ENCODE data around the gene MEIOSIN.
A peak's percentile ranks its signal among the peaks of the same experiment; 100 is the strongest.
"Not testable (repeated sequence)": the region's sequence is repeated elsewhere in the genome, so short reads cannot be mapped to it uniquely, and the experiment has no call there.

The MEIOSIN gene

GRCh38 chr19:45733160-45733810 lies at the start of gene MEIOSIN:
TSS of gene MEIOSIN (plus strand) at chr19:45733439. CDS start at chr19:45735377, 1,938 bp downstream.
- no peak for DNase-seq

DNA sequence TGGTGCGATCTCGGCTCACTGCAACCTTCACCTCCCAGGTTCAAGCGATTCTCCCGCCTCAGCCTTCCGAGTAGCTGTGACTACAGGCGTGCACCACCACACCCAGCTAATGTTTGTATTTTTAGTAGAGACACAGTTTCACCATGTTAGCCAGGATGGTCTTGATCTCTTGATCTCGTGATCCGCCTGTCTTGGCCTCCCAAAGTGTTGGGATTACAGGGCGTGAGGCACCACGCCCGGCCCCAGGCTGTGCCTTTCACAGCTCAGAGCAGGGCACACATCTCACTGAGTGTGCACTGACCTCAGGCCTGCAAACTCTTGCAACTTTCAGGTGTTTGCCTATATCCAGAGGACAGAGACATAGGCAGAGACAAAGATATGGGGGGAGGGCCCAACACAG lies 48.2 kb upstream of the MEIOSIN start:
- DNase-seq = not testable (repeated sequence)

DNA sequence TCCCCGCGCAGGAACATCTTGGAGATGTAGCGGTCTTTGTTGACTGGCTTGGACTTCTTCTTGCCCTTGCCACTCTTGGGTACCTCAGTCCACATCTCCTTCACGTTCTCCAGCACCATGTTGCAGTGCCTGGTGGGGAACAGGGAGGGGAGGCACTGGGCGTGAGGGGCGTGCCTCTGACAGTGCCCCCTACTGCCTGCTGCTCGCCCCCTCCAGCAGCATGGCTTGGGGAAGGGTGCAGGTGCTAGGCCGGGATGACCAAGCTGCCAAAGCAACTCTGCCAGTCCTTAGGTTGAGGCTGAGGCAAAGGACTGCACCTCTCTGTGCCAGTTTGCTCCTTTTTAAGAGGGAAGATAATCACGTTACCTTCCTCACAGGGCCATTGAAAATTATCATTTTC lies 45.6 kb upstream of the MEIOSIN start:
- DNase-seq = no peak

- DNase-seq = peak; percentile 92
Measured at GRCh38 chr19:45691516-45692186, 41.6 kb upstream of the MEIOSIN start, which contains the start of gene SNRPD2. TSS of gene SNRPD2 (minus strand) at chr19:45691953. CDS start at chr19:45691888, 65 bp downstream.

GRCh38 chr19:45692187-45693105 lies 40.8 kb upstream of the MEIOSIN start, which contains the start of gene QPCTL:
TSS of gene QPCTL (plus strand) at chr19:45692666. CDS start at chr19:45692704, 38 bp downstream.
- DNase-seq = peak; percentile 100

DNA sequence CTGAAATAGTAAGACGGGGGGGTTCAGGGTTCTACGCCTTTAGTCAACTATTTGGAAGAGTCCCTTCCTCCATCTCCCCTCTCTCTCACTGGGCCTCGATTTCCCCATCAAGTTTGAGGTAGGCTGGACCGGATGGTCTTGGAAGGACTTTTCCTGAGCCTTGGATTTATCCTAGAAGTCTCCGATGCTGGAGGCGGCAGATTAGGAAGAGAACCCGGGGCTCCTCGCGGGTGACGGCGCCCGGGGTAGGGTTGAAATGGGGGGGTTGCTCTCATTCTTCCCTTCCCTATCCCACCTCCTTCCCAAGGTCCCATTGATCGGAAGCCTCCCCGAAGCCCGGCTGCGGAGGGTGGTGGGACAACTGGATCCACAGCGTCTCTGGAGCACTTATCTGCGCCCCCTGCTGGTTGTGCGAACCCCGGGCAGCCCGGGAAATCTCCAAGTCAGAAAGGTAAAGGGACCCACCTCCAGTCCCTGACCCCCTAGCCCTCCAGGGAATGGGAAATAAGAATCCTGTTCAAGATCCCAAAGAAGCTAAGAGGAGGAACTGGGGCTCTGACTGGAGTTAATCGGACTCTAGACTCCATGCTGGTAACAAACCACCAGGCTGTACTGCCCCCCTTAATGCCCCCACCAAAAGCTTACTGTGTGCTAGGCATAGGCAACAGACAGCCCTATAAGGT lies 40.0 kb upstream of the MEIOSIN start:
- peak; percentile 72 for DNase-seq

DNA sequence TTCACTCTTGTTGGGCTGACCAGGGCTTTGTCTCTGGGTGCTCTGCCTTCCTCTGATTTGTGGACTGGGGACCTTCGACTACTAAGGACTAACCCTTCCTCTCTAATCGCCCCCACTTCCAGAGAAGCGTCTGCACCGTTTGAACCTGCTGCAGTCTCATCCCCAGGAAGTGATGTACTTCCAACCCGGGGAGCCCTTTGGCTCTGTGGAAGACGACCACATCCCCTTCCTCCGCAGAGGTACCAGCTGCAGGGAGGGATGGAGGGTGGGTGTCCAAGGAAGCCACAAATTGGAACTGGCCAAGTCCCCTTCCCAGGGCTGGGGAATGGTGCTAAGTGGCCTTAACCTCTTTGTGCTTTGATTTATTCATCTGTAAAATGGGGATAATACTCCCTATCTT lies 31.6 kb upstream of the MEIOSIN start:
- DNase-seq = no peak

DNA sequence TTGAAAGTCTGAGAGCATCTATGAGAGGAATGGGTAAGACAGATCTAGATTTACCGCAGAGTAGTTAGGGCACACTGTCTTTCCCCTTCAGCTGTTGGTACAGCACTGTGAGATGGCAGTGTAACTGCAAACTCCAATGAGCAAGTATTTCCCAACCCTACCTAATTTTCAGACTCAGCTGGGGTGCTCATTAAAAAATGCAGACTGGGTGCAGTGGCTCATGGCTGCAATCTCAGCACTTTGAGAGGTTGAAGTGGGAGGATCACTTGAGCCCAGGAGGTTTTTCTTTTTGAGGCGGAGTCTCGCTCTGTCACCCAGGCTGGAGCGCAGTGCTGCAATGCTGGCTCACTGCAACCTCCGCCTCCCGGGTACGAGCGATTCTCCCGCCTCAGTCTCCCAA lies 28.1 kb upstream of the MEIOSIN start:
- no peak for DNase-seq

DNA sequence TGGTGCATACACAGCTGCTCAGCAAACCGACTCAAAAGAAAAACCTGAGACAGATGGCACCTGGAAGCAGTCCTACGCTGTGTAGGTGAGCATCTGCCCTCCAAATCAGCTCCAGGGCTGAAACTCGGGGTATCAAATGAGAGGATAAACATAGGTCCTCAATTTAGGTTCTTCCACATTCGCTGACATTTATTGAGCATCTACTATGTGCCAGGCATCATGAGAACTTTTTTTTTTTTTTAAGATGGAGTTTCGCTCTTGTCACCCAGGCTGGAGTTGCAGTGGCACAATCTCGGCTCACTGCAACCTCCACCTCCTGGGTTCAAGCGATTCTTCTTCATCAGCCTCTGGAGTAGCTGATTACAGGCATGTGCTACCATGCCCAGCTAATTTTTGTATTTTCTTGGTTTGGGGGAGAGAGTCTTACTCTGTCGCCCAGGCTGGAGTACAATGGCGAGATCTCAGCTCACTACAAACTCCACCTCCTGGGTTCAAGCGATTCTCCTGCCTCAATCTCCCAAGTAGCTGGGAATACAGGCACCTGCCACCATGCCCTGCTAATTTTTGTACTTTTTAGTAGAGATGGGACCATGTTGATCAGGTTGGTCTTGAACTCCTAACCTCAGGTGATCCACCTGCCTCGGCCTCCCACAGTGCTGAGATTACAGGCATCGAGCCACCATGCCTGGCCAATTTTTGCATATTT lies 27.4 kb upstream of the MEIOSIN start:
- DNase-seq = peak; percentile 37

- DNase-seq = no peak
Measured at GRCh38 chr19:45710356-45711130, 22.7 kb upstream of the MEIOSIN start.

- DNase-seq = no peak
Measured at GRCh38 chr19:45711851-45712698, 21.2 kb upstream of the MEIOSIN start.

DNA sequence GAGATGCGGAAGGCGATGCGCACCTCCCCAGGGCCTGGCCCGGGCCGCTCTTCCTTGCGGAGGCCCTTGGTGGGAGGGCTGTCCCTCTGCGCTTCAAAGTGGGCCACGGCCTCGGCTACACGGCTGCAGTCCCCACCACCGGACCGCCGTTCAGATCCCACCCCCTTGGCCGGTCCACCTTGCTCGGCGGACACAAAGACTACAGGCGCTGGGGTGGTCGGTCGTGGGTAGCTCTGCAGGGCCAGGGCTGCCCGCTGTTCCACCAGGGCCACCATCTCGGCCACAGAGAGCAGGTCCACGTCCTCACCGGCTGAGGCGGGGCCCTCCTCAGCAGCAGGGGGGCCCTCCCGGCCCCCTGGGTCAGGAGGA lies 20.6 kb upstream of the MEIOSIN start:
- DNase-seq = no peak

GRCh38 chr19:45713141-45713540 lies 20.1 kb upstream of the MEIOSIN start:
- no peak for DNase-seq

GRCh38 chr19:45715139-45715538 lies 18.1 kb upstream of the MEIOSIN start:
- no peak for DNase-seq

GRCh38 chr19:45716359-45717130 lies 16.7 kb upstream of the MEIOSIN start:
- no peak for DNase-seq

DNA sequence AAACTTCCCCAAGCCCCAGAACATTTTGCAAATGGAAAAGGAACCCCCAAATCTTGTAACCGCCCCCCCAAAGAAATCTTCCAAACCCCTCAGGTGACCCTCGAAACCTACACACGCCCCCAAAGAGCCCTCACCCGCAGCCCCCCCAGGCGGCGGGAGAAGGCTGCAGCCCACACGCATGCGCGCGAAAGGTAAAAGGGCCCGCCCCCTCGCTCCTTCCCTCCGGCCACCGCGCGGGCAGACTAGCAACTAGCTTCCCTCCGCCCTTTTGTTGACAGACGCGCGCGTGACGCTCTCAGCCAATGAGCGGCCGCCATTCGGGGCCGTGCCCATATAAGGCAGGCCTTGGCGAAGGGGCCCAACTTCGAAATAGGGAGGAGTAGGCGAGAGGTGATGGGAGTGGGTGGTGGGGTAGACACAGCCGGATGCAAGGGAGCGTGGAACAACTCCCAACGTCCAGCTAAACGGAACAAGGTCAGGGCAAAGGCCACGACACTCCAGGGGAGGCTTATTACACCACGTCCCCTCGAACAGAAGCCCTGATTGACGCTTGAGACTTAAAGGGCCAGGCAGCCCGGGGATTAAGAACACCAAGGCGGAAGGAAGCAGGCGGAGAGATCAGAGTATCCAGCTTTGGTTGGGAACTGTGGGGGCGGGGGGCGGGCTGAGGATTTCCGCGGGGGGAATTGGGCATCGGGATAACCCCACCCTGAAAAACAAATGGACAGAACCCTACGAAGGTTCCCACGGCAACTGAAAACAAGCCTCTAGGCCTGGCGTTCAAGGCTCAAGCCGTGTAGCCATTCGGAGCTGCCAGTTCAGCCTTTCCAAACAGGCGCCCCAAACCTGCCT lies 15.9 kb upstream of the MEIOSIN start:
- peak; percentile 99 for DNase-seq

DNA sequence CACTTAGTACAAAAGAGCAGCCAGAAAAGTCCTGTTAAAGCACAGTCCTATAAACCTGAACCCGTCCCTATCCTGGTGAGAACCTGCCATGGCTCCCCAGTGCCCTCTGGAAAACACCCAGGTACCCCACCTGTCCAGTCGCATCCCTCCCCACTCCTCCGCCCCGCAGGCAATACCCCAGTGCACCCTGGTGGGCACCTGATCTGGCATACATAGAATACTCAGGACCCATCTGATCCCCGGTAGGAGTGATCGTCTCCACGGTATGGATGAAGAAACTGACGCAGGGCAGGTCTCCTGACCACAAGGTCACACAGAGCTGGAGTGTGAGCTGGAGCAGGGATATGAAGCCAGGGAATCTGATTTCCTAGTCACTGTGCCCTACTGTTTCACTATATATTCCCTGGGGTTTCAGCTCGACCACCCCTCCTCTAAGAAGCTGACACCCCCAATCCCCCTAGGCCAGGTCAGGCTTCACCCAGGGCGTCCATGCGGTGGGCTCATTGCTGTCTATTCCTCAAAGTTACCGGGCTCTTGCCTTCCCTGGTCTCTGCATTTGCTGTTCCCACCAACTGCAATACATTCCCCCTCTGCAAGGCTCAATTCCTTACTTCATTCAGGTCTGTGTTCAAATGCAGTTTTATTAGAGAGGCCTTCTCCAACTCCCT lies 15.1 kb upstream of the MEIOSIN start:
- DNase-seq = no peak

GRCh38 chr19:45720065-45720464 lies 13.2 kb upstream of the MEIOSIN start:
- not testable (repeated sequence) for DNase-seq

Data from NCI-H2171 (cell line).